ENCODE results near the gene NANOS3.
"Not testable (repeated sequence)": the region's sequence is repeated elsewhere in the genome, so short reads cannot be mapped to it uniquely, and the experiment has no call there.

NANOS3 gene

DNA sequence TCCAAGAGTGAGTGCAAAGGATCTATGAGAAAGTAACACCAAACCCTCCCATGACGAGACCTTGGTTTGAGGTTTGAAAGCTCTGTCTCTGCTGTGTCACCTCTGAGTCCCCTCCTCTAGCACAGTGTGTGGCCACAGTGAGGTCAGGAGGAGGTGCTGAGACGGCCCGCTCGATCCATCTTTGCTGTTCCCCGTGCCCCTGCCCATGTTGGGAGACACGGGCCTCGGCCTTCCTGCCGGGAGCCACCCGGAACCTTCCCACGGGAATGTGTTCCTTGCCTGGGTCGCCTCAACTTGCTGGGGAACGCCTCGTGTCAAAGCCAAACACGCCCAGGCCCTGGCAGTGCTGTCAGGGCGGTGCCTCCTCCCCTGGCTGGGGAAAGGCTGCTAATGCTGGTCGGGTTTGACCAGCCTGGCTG lies 10.1 kb downstream of the NANOS3 start:
- DNase-seq: no peak

DNA sequence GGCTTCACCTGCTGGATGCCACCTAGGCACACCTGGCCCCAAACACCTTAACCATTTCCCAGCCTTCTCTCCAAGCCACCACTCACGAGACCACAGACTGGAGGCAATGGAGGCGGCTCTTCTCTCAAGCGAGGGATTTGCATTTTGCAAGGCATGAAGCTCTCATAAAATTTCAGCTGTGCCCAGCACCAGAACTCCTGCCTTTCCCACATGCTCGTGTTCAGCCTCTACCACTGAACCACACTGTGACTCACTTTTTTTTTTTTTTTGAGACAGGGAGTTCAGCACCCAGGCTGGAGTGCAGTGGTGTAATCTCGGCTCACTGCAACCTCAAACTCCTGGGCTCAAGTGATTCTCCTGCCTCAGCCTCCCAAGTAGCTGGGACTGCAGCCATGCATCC lies 10.6 kb downstream of the NANOS3 start:
- DNase-seq: no peak

DNA sequence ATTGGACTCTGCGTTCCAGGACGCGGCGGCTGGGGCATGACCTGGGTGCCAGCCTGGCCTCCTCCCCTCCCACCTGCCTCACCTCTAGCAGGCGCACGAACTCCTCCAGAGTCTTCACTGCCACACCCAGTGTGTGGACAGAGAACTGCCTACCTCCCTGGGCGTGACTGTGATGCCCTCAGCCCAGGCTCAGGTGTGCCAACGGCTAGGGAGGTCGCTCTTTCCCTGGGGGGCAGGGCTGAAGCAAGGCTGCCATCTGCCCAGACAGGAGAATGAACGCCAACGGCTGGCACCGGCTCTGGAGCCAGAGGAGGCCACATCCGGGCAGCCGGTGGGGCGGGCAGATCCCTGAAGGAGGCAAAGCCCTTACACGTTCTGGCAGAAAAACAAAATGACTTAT lies 11.3 kb downstream of the NANOS3 start:
- DNase-seq: no peak

DNA sequence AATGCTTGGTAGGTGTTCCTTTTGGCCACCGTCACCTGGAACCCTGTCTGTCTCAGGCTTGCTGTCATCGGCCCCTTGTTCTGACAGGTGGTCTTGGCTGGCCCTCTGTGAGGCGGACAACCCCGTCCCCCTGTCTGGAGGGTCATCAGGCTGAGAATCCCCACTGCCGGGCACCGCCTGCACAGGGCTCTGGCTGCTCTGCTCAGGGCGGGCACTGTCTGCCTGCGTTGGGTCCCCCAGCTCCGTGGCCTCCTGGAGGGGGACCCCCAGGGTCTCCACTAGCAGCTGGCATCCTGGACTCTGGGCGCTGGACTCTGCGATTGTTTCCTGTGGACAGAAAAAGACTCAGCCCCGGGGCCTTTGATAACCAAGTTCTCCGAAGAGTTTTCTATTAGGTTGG lies 13.2 kb downstream of the NANOS3 start:
- no peak for DNase-seq

DNA sequence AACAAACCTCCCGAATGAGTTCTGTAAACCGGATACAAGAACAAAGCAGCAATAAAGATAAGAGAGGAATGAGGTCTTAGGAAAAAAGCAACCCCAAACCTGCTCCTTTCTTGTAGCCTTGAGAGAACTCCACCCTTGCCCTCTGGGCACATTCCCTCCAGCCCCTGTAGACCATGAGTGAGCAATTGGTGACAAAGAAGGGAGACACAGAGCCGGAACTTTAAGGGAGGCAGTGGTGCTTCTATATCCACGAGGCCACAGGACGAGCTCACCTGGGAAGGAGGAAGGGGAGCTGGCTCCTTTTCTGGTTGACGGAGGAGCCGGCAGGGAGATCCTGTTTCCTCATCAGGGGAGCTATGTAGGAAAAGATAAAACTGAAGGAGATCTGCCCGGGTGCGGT lies 15.9 kb downstream of the NANOS3 start:
- no peak for DNase-seq

DNA sequence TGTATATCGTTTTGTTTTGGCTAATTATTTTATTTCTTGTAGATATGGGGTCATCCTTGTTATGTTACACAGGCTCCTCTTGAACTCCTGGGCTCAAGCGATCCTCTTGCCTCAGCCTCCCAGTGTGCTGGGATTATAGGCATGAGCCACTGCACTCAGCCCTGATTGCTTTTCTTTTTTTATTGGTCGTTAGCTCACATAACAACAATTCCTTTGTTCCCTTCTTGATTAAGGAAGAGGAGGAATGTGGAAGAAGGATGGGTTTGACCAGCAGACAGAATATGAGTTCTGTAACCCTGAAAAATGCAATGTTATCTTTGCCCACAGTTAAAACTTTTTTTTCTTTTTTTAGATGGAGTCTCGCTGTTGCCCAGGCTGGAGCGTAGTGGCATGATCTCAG lies 17.6 kb downstream of the NANOS3 start:
- no peak for DNase-seq

DNA sequence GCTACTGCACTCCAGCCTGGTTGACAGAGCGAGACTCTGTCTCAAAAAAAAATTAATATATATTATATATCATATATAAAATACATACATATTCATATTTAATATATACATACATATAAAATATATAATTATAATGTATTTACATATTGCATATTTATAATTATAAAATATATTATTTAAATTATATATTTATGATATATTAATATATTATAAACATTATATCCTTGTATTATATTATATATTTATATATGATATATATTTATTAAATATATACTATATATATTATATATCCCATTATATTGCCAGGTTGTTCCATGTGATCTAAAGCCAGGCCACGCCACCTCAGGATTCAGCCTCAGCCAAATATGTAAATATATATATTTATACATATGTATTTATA lies 19.3 kb downstream of the NANOS3 start:
- DNase-seq: no peak

DNA sequence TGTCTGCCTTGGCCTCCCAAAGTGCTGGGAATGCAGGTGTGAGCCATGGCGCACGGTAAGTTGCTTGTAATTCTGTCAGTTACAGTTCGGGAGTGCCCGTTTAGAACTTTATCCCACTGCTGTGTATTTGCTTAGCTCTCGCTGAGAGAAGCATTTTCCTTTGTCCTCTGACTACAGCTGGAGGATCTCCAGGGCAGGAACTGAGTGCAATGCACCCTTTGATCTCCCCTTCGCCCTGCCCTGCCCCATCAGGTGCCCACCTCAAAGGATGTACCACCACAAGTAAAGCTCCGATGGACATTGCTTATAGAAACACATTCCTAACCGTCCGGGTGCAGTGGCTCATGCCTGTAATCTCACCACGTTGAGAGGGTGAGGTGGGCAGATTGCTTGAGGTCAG lies 22.5 kb downstream of the NANOS3 start:
- DNase-seq: no peak

DNA sequence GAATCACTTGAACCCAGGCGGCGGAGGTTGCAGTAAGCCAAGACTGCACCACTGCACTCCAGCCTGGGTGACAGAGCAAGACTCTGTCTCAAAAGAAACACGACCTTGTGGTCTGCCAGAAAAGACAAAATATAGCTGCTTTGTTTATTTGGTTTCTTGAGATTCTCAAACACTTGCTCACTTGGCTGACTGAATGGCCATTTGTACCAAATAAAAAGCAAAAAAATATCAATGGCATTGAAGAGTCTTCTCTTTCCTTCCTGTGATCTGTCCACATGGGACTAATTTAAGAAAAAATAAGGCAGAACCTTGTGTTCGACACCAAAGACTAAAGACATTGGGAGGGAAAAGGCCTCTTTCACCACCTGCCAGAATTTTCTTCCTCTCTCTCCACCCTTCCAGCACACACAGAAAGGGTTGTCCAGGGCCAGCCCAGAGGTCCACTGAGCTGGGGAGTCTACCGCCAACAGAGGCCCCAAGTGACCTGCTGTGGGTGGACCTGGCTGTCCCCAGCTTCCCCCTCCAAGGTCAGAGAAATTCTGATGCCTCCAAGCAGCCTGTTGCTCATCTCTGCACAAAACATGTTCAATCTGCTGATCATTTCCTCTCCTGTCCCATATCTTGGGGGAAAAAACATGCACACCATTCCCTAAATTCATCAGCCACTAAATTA lies 23.1 kb downstream of the NANOS3 start:
- no peak for DNase-seq

DNA sequence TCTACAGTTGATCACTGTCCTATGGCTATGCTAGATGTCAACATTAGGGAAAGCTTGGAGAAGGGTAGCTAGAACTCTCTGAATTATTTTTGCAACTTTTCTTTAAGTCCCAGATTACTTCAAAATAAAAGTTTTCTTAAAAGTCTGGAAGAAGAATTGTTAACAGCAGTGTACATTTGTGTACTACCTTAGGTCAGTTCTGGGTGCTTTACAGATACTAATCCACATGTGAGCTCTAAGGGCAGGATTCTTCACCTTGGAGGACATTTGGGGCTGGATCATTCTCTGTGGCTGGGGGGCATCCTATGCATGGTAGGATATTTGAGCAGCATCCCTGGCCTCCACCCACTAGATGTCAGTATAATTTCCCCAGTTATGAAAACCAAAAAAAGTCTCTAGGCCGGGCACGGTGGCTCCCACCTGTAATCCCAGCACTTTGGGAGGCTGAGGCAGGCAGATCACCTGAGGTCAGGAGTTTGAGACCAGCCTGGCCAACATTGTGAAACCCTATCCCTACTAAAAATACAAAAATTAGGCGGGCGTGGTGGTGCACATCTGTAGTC lies 26.1 kb downstream of the NANOS3 start:
- no peak for DNase-seq

DNA sequence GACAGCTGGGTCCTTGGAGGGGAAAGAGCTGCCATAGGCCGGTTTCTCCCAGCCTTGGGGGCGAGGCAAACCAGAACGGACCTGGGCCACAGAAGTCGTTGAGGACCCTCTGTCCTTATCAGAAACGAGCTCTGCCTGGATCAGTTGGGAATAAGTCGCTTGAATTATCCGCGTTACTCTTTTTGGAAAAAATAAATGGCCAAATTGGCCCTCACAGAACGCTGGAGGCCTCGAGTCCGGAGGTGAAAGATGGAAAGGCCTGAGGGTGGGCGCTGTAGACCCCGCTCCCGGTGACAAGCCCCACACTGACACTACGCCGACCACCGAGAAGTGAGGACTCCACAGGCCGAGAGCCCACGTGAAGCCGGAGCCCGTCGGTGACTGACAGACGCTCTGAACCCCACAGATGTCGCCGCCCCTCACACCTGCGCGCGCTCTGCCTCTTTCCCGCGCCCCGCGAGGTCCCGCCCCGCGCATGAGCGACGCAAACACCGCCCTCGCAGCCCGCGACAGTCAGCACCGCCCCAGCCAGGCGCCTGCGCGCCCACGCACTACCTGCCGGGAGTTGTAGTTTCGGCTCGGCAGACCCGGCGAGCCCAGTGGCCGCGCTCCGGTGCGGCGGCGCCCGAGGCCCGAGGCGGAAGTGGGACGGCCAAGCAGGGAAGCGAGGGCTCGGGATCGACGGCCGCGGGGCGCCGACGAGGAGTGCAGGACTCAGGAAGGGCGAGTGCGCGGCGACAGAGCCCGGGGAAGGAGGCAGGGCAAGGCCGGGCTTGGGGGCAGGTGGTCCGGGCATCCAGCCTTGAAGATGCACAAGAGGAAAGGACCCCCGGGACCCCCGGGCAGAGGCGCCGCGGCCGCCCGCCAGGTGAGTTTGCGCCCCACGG lies 28.9 kb downstream of the NANOS3 start, which contains the start of the genes BRME1 and CC2D1A:
TSS of gene BRME1 (minus strand) at position 484 of the 887 bp plus-strand sequence. CDS start 1,225 bp downstream, outside the sequence.
TSS of gene CC2D1A (plus strand) at position 568 of the 887 bp plus-strand sequence. CDS start at position 809, 241 bp downstream.
- peak; percentile 90 for DNase-seq

DNA sequence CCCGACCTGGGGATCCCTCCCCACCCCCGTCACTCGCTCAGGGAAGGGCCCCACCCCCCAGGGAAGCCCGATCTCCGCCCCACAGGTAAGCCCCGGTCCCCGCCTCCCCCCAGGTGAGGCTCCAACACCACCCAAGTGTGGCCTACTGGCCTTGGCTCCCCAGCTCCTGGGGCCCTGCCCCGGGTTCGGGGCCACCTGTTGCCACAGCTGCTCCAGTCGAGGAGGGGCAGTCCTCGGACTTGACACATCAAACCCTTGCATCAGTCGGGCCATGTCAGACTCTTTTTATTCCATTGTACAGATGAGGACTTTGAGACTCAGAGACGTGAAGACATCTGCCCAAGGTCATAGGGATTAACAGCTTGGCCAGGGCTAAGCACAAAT lies 29.6 kb downstream of the NANOS3 start:
- no peak for DNase-seq

DNA sequence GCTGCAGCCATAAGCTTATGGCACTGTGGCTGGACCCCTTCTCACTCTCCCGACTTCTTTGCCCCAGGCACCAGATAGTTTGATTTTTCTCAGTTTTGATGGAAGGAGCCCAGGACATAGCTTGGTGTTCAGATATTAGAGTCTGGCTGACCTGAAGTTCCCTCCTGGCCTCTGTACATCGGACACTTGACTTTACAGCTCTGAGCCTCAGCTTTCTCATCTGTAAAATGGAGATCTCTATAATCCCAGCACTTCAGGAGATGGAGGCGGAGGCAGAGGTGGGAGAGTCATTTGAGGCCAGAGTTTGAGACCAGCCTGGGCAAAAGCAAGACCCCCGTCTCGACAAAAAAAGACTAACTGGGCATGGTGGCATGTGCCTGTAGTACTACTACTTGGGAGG lies 30.0 kb downstream of the NANOS3 start:
- no peak for DNase-seq

DNA sequence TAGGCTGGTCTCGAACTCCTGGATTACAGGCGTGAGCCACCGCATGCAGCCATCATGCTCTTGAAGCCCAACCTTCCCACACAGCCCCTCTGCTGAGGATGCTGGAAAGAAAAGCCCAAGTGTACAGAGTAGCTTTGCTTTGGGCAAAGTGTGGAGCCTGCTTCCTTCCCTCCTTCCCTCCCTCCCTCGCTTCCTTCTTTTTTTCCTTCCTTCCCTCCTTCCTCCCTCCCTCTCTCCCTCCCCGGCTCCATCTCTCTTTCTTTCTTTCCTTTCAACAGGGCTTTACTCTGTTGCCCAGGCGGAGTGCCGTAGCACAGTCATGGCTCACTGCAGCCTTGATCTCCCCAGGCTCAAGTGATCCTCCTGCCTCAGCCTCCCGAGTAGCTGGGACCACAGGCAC lies 31.7 kb downstream of the NANOS3 start:
- no peak for DNase-seq

DNA sequence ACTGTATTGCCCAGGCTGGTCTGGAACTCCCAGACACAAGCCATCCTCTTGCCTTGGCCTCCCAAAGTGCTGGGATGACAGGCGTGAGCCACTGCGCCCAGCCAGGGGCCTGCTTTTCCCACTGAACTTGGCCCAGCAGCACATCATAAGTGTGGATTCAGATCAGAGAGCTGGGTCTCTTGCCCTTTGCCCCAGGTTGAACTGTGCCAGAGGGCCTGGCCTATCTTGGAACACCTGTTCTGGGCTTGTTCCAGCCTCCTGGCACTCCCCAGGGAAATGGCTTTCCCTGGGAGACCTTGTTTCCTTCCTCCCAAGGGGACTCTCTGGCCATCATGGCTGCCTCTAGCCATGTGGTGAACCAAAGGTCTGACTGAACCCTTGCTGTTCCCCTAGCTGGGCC lies 32.5 kb downstream of the NANOS3 start:
- no peak for DNase-seq

DNA sequence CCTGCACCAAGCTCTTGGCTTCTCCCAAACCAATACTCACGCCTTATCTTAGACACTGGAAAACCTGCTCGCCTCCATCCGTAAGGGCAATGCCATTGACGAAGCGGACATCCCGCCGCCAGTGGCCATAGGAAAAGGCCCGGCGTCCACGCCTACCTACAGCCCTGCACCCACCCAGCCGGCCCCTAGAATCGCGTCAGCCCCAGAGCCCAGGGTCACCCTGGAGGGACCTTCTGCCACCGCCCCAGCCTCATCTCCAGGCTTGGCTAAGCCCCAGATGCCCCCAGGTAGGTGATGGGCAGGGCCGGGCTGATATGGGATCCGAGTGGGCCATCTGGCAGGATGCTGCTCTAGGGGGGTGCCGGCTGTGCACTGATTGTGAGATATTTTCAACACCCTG lies 36.4 kb downstream of the NANOS3 start:
- no peak for DNase-seq

DNA sequence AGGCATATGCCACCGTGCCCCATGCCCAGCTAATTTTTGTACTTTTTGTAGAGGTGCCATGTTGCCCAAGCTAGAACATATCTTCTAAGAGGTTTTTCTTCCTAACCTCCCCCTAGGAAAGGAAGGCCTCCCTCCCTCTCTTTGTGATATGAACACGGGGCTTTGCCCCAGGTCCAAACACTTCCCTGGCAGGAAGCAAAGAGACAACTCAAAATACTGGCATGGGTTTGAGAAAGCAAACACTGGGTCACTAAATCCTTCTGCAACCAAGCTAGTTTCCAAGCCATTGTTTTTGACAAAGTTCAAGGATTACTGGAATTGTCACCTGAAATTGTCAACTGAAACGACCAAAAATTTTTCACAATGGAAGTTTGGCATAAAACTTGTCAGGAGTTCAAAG lies 37.8 kb downstream of the NANOS3 start:
- DNase-seq: no peak

DNA sequence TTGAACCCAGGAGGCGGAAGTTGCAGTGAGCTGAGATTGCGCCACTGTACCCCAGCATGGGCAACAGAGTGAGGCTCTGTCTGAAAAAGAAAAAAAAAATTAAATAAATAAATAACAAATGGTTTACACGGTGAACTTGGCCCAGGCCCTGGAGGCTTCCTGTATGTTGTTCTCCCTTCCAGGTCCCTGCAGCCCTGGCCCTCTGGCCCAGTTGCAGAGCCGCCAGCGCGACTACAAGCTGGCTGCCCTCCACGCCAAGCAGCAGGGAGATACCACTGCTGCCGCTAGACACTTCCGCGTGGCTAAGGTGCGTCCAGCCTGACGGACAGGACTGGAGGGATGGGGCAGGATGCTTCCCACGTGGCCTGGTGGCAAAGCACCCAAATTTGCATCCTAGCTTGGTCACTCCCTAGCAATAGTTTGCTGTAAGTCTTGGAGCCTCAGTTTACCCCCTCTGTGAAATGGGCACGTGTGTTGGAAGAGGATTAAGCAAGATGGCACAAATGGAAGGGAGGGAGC lies 41.0 kb downstream of the NANOS3 start:
- DNase-seq: no peak

DNA sequence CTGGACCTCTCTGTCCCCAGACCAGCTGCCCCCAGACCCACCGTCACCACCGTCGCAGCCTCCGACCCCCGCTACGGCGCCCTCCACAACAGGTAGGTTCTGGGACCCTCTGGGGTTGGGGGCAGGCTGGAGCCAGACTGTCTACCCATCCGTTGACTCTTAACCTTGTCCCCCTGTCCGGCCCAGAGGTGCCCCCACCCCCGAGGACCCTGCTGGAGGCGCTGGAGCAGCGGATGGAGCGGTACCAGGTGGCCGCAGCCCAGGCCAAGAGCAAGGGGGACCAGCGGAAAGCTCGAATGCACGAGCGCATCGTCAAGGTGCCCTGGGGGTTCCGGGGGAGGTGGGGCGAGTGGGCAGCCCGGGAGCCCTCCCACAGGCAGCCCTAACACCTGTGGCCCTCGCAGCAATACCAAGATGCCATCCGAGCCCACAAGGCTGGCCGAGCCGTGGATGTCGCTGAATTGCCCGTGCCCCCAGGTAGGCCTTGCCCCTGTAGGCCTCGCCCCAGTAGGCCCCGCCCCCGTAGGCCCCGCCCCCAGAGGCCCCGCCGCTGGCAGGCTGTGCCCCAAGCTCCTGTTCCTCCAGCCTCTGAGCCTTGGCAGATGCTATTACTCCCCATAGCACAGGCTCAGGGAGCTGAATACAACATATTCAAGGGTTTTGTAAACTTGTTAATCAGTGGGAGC lies 41.9 kb downstream of the NANOS3 start:
- no peak for DNase-seq

DNA sequence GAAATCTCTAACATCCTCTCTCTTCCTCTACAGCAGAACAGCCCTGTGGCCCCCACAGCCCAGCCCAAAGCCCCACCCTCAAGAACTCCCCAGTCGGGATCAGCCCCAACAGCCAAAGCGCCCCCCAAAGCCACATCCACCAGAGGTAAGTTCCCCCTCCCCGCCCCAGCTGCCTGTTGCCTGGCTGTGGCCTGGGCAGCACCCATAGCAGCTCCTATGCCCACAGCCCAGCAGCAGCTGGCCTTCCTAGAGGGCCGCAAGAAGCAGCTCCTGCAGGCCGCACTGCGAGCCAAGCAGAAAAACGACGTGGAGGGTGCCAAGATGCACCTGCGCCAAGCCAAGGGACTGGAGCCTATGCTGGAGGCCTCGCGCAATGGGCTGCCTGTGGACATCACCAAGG lies 43.6 kb downstream of the NANOS3 start:
- no peak for DNase-seq

DNA sequence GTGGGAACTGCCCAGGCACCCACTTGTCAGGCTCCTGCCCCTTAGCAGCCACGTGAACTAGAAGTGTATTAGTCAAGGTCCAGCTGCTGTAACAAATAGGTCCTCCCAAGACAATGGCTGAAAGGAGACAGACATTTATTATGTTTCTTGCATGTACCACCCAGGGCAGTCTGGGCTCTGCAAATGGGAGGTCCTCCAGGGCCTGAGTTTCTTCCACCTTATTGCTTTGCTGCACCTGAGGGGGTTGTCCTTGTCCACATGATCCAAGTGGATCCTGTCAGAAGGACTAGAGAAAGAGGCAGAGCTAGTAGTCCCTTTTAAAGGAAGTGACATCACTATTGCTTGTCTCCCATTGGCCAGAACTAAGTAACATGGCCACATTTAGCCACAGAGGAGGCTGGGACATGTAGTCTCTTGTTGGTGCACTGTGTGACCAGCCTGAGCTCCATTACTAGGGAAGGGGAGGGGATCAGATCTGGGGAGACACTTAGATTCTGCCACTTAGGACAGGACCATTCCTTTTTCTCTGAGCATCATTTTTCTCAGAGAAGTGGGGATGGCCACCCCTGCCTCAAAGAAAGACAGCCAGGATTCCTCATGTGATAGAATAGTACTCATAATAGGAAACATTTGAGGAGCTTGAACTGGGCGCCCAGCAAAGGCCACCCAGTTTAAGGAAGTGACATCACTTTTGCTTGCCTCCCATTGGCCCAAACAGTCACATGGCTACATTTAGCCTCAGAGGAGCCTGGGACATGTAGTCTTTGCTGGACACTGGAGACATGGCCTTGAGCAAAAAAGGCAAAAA lies 44.2 kb downstream of the NANOS3 start:
- no peak for DNase-seq

DNA sequence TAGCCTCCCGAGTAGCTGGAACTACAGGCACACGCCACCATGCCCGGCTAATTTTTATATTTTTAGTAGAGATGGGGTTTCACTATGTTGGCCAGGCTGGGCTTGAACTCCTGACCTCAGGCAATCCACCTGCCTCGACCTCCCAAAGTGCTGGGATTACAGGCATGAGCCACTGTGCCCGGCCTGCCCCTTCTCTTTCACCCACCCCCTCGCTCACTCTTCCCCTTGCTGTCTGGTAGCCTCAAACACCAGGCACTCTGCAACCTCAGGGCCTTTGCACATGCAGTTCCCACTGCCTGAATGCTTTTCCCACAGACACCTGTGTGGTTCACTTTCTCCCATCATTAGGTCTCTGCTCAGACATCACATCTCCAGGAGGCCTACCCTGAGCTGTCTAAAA lies 45.2 kb downstream of the NANOS3 start:
- DNase-seq: not testable (repeated sequence)

Measured in NCI-H1048 (cell line).